C4-2B (cell line): ENCODE measurements around the gene CAMTA1.

Source experiments
- H3K27ac ChIP-seq: fragments of 450-650 bp; 2 replicates; pipeline ENCODE4 v1.5.1; 2017
- ZFX ChIP-seq: fragments of 450-650 bp; IDR thresholded peaks from 2 replicates; pipeline ENCODE4 v1.6.1; 2017
- TF ChIP-seq, protein P1 (sequence below): fragments of 450-650 bp; conservative IDR thresholded peaks from 2 replicates; pipeline ENCODE4 v1.5.1; 2017; ENCODE audit warnings: mild to moderate bottlenecking

Gene CAMTA1

GRCh38 chr1:7106442-7107108, 321.3 kb downstream of the CAMTA1 start:
- TF ChIP-seq, protein P1, sequence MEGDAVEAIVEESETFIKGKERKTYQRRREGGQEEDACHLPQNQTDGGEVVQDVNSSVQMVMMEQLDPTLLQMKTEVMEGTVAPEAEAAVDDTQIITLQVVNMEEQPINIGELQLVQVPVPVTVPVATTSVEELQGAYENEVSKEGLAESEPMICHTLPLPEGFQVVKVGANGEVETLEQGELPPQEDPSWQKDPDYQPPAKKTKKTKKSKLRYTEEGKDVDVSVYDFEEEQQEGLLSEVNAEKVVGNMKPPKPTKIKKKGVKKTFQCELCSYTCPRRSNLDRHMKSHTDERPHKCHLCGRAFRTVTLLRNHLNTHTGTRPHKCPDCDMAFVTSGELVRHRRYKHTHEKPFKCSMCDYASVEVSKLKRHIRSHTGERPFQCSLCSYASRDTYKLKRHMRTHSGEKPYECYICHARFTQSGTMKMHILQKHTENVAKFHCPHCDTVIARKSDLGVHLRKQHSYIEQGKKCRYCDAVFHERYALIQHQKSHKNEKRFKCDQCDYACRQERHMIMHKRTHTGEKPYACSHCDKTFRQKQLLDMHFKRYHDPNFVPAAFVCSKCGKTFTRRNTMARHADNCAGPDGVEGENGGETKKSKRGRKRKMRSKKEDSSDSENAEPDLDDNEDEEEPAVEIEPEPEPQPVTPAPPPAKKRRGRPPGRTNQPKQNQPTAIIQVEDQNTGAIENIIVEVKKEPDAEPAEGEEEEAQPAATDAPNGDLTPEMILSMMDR = no peak
- no peak for TF ChIP-seq ZFX
- H3K27ac ChIP-seq = no peak overlapping the region

DNA sequence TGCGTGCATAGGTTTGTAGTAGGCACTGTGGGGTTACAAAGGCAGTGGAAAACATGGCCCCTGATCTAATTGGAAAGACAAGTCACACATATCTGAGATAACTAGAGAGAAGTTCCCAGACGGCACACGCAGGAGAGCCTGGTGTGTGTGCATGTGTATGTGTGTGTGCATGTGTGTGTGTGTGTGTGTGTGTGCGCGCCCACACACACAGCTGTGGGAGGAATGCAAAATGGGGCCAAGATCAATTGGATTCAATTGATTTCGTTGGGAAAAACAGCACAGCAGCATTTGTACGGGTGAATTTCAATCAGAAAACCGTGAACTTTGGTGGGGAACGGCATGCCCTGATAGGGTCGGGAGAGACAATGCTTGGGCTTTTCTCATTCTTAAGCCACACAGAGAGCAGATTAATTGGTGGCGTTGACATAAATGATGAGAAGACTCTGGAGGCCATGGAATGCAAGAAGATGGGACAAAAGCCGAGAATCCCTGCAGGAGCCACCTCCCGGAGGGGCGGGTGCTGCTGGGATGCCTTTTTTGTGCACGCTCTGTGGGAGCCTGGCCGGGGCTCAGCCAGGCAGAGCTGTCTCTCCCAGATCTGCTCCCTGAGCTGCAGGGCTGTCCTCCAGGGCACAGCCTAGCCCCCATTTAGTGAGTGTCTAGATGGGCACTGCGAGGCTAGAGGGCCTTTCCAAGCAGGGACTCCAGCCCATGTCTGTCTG, 322.0 kb downstream of the CAMTA1 start:
- TF ChIP-seq ZFX = no peak
- TF ChIP-seq, protein P1 = no peak
- no peak overlapping the region for H3K27ac ChIP-seq

GRCh38 chr1:7108251-7108650, 323.0 kb downstream of the CAMTA1 start:
- TF ChIP-seq, protein P1 = no peak
- TF ChIP-seq ZFX = no peak
- H3K27ac ChIP-seq = no peak overlapping the region

GRCh38 chr1:7109901-7110300, 324.6 kb downstream of the CAMTA1 start:
- no peak overlapping the region for H3K27ac ChIP-seq
- no peak for TF ChIP-seq ZFX
- TF ChIP-seq, protein P1 = no peak

- TF ChIP-seq, protein P1 = no peak
- no peak overlapping the region for H3K27ac ChIP-seq
Observed at GRCh38 chr1:7110321-7110720, 325.1 kb downstream of the CAMTA1 start.

DNA sequence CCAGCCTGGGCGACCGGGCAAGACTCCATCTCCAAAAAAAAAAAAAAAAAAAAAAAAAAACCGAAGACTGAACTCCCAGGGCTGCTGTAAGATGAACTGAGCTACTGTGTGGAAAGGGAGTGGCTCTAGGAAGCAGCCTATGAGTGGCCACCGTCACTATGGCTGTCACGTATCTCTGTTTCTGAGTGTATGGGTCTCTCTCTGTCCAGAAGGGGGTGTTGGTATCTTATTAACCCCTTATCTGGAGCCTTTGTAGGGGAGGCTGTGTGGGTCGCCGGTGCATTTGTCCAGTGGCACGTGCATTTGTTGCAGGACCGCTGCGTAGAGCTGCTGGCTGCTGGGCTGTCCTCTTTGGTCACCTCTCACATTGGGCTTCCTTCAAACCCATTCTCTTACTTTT, 326.6 kb downstream of the CAMTA1 start:
- TF ChIP-seq, protein P1 = no peak
- no peak for TF ChIP-seq ZFX
- no peak overlapping the region for H3K27ac ChIP-seq

DNA sequence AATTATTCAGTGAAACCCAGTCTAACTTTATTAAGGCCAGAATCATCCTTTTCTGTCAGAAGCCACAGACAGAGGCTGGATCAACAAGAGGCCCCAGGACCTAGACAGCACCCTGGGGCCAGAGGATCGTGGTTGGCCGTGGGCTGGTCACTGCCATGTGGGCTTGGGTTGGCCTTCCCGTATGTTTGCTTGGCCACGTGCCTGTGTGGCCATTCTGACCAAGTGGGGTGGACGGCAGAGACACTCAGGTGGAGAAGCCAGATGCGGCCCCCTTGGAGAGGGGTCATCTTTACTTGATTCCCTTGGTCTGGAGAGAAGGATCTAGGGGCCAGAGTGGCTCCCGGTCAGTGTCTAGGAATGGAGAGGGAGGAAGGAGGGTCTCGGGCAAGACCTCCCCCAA, 327.9 kb downstream of the CAMTA1 start:
- H3K27ac ChIP-seq = no peak overlapping the region
- no peak for TF ChIP-seq ZFX
